Measurements from ENCODE around the gene ADAMTS4. TPM values are rescaled to one million over a fixed set of nuclear protein-coding genes. Genes with fewer than 3 reads are reported as not detected.
A peak's percentile ranks its signal among the peaks of the same experiment; 100 is the strongest.

Gene ADAMTS4
- total RNA-seq, 2 experiments from 2014 or later: 0.28 to 0.60 TPM

DNA sequence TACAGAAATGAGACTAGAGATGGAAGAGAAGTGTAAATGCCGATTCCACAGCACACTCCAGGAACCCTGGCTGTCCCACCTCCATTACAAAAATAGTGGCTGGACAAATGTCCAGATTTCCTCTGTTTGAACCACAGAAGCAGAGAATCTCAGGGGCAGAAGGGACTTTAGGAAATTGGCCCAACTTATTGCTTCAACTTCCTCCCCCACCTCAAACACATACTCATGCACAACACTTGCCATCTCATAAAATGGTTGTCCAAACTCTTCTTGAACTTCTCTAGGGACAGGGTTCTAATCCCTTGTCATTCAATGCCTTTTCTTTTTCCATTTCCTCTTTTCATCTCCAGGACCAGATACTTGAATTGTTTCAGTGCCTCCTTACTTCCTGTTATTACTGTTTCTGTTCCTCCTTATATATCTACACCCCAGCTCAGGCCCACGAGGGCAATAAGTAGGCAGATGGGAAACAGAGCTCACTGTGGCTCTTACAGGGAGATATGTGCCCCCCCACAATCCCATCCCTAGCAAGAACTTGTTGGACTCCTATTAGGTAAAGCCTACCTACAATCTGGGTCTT is 13.0 kb downstream of the ADAMTS4 start:
- Mint-ChIP-seq H3K4me3 (peak overlapping the region; percentile 80), H3K36me3 (ENCODE audit: low read depth) (no peaks in the 10 kb centered on the region), H3K4me1 (ENCODE audit: low read depth) (peaks cover 74% of the 10 kb centered on the region), H3K9me3 (no peaks in the 10 kb centered on the region), H3K27ac (peak overlapping the region; percentile 97), H3K27me3 (no peaks in the 10 kb centered on the region)
- no peaks in the 10 kb centered on the region for H3K36me3 ChIP-seq (ENCODE audit: insufficient read depth, low read length)
- no peaks in the 10 kb centered on the region for H3K27me3 ChIP-seq (ENCODE audit: control insufficient read depth in 1 of 2, insufficient read depth in 2 of 2, low read length in 2 of 2)
- no peak for ATAC-seq (ENCODE audit: poor library complexity)
- peak overlapping the region; percentile 61 to 77 for H3K27ac ChIP-seq (ENCODE audit: low read depth in 1 of 2, low read length in 2 of 2)
- peak overlapping the region; percentile 13 for H3K4me3 ChIP-seq (ENCODE audit: low read length)
- H3K9me3 ChIP-seq (ENCODE audit: control insufficient read depth in 1 of 2, insufficient read depth in 1 of 2, low read length in 2 of 2): no peaks in the 10 kb centered on the region
- CTCF ChIA-PET: interaction anchor here (1.0 to 1.3 kb wide), 3 partner anchors 17 to 40 kb away, joined by 3 read pairs; partner anchors contain the start of genes PPOX and TOMM40L
- DNase-seq: peak in 4 of 14 experiments; percentile 28 to 53 (median 50)
- POLR2A ChIA-PET: interaction anchor here (0.6 to 6.0 kb wide), 12 partner anchors 9 to 204 kb away, joined by 3 to 59 read pairs (median 4); partner anchors contain the start of genes ARHGAP30, B4GALT3, NDUFS2 and PPOX
- TF ChIP-seq, protein P1, sequence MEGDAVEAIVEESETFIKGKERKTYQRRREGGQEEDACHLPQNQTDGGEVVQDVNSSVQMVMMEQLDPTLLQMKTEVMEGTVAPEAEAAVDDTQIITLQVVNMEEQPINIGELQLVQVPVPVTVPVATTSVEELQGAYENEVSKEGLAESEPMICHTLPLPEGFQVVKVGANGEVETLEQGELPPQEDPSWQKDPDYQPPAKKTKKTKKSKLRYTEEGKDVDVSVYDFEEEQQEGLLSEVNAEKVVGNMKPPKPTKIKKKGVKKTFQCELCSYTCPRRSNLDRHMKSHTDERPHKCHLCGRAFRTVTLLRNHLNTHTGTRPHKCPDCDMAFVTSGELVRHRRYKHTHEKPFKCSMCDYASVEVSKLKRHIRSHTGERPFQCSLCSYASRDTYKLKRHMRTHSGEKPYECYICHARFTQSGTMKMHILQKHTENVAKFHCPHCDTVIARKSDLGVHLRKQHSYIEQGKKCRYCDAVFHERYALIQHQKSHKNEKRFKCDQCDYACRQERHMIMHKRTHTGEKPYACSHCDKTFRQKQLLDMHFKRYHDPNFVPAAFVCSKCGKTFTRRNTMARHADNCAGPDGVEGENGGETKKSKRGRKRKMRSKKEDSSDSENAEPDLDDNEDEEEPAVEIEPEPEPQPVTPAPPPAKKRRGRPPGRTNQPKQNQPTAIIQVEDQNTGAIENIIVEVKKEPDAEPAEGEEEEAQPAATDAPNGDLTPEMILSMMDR (IDR thresholded peaks at IDR 0.05): no peak
- intact Hi-C loops (cut with DNase I, micrococcal nuclease): loop anchor here in 1 of 2 experiments (1.0 to 2.0 kb wide), 2 partner anchors 16 to 19 kb away; partner anchors contain the start of genes NDUFS2 and PPOX
- H3K4me1 ChIP-seq (ENCODE audit: insufficient read depth, low read length): peaks cover 89% of the 10 kb centered on the region

DNA sequence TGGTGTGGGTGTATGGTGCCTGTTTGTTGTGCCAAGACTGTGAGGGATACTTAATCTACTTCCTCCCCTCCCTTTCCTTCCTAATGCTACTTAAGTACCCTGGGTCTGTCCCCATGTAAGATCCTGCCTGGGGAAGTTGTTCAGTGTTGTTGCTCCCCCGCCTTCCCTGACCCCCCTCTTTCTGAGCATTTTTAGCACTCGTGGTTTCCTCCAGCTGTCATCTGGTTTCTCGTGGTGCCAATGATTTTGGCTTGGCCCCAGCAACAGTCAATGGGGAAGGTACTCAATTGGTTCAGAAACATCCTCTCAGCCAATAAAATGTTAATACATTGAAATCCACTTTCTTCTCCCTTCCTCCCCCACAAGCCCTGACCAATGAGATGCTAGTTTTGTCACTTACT is 13.6 kb downstream of the ADAMTS4 start:
- Mint-ChIP-seq H3K9me3 (no peaks in the 10 kb centered on the region), H3K27ac (peak overlapping the region; percentile 97), H3K4me3 (peak overlapping the region; percentile 80), H3K27me3 (no peaks in the 10 kb centered on the region), H3K36me3 (ENCODE audit: low read depth) (no peaks in the 10 kb centered on the region), H3K4me1 (ENCODE audit: low read depth) (peaks cover 74% of the 10 kb centered on the region)
- Histone ChIP-seq H3K36me3 (ENCODE audit: insufficient read depth, low read length) (no peaks in the 10 kb centered on the region), H3K27me3 (ENCODE audit: control insufficient read depth in 1 of 2, insufficient read depth in 2 of 2, low read length in 2 of 2) (no peaks in the 10 kb centered on the region), H3K4me3 (ENCODE audit: low read length) (peak overlapping the region; percentile 41), H3K4me1 (ENCODE audit: insufficient read depth, low read length) (peaks cover 90% of the 10 kb centered on the region), H3K9me3 (ENCODE audit: control insufficient read depth in 1 of 2, insufficient read depth in 1 of 2, low read length in 2 of 2) (no peaks in the 10 kb centered on the region), H3K27ac (ENCODE audit: low read depth in 1 of 2, low read length in 2 of 2) (peak overlapping the region; percentile 61 to 77)
- DNase-seq: peak; percentile 59 to 96 (median 74)
- TF ChIP-seq, protein P1 (IDR thresholded peaks at IDR 0.05): no peak
- POLR2A ChIA-PET: interaction anchor here (0.9 to 6.0 kb wide), 9 partner anchors 8 to 205 kb away, joined by 3 to 59 read pairs (median 5); partner anchors contain the start of genes B4GALT3, NDUFS2, PPOX and TOMM40L
- ATAC-seq (ENCODE audit: poor library complexity): peak; percentile 78
- intact Hi-C loops (cut with DNase I, micrococcal nuclease): loop anchor here in 1 of 2 experiments (1.0 to 2.0 kb wide), 2 partner anchors 17 to 18 kb away; partner anchors contain the start of genes NDUFS2 and PPOX
- CTCF ChIA-PET: interaction anchor here (1.2 kb wide), 1 partner anchor 19 kb away, joined by 3 read pairs; the partner anchor contains the start of gene PPOX

DNA sequence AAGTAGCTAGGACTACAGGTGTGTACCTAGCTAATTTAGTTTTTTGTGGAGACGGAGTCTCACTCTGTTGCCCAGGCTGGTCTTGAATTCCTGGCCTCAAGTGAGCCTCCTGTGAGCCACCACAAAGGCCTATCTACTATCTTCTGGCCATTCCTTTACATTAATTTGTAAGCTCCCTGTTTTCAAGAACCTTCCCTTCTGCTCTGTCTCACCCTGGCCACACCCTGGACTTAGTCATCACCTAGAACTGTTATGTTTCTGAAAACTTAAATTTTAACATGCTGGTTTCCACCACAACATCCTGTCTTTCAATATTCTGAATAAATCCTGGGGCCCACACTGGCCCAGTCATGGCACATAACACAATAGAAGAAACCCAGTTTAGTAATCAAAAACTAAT is 16.6 kb downstream of the ADAMTS4 start:
- ATAC-seq (ENCODE audit: poor library complexity) (peak; percentile 49), DNase-seq (peak in 13 of 14 experiments; percentile 36 to 90 (median 54))
- H3K9me3 ChIP-seq (ENCODE audit: control insufficient read depth in 1 of 2, insufficient read depth in 1 of 2, low read length in 2 of 2): no peaks in the 10 kb centered on the region
- Mint-ChIP-seq H3K27ac (peak overlapping the region; percentile 97), H3K9me3 (no peaks in the 10 kb centered on the region), H3K27me3 (no peaks in the 10 kb centered on the region), H3K36me3 (ENCODE audit: low read depth) (peaks cover 3% of the 10 kb centered on the region), H3K4me1 (ENCODE audit: low read depth) (peaks cover 77% of the 10 kb centered on the region), H3K4me3 (peak overlapping the region; percentile 72)
- TF ChIP-seq, protein P1 (IDR thresholded peaks at IDR 0.05): no peak
- ChIA-PET POLR2A (interaction anchor here (0.6 to 5.2 kb wide), 24 partner anchors 9 to 213 kb away, joined by 3 to 67 read pairs (median 5); partner anchors contain the start of genes ADAMTS4, ARHGAP30, NDUFS2 and NIT1), CTCF (interaction anchor here (0.8 to 3.3 kb wide), 6 partner anchors 9 to 109 kb away, joined by 3 to 18 read pairs (median 10); partner anchors contain the start of genes NDUFS2, PPOX and TOMM40L)
- no peaks in the 10 kb centered on the region for H3K36me3 ChIP-seq (ENCODE audit: insufficient read depth, low read length)
- intact Hi-C loops (cut with DNase I, micrococcal nuclease): no loop called here
- peaks cover 83% of the 10 kb centered on the region for H3K4me1 ChIP-seq (ENCODE audit: insufficient read depth, low read length)
- peak overlapping the region; percentile 8 for H3K4me3 ChIP-seq (ENCODE audit: low read length)
- H3K27me3 ChIP-seq (ENCODE audit: control insufficient read depth in 1 of 2, insufficient read depth in 2 of 2, low read length in 2 of 2): no peaks in the 10 kb centered on the region
- H3K27ac ChIP-seq (ENCODE audit: low read depth in 1 of 2, low read length in 2 of 2): peak overlapping the region; percentile 74 to 78
